ENCODE measurements around the gene AOX1. TPM values are rescaled to one million over a fixed set of nuclear protein-coding genes. Genes with fewer than 3 reads are reported as not detected.

Gene AOX1
- polyA plus RNA-seq, 1 of the 3 experiments (the other 2 are of a cell fraction), result 3.3 TPM

DNA sequence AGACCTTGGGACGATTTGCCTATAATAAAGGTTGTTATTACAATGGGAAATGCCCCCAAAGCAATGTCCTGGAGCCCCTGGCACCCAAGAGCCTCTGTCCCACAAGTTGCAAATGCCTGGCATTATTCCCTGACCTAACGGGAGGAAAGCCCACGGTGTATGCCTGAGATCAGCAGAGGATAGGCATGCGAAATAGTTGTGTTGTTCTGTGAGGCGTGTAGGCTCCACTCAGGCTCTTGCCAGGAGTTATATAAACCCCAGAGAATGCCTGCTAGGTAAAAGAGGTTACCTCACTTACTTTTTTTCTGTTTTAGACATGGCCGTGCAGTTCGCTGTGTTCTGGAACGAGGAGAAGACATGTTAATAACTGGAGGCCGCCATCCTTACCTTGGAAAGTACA, 52.1 kb downstream of the AOX1 start:
- POLR2A ChIA-PET, result no interaction called here
- 86% methylated on average over 9 of the region's 9 CpGs for WGBS (ENCODE audit: low lambda C conversion rate)
- H3K9me3 ChIP-seq, result no peaks in the 10 kb centered on the region

More for the DNA sequence above, 52.1 kb downstream of the AOX1 start:
- Histone ChIP-seq H3K27ac (ENCODE audit: low read depth in 2 of 2, low read length in 1 of 2) (no peak overlapping the region), H2AFZ (ENCODE audit: low read depth) (no peak overlapping the region), H3K36me3 (replicated peaks in 1 of 2; ENCODE audit: control insufficient read depth in 1 of 2, insufficient read depth in 2 of 2, low read length in 1 of 2) (peaks cover 0 to 4% of the 10 kb centered on the region in 2 experiments), H3K9me2 (no peaks in the 10 kb centered on the region), H3F3A (replicated peaks; ENCODE audit: insufficient read depth) (no peaks in the 10 kb centered on the region), H3K9ac (no peak overlapping the region), H3K27me3 (ENCODE audit: insufficient read depth) (no peaks in the 10 kb centered on the region), H3K4me3 (ENCODE audit: low read depth in 2 of 2, low read length in 1 of 2) (no peak overlapping the region), H3K79me2 (ENCODE audit: insufficient read depth) (no peaks in the 10 kb centered on the region), H3K4me2 (no peak overlapping the region), H4K20me1 (ENCODE audit: insufficient read depth) (no peaks in the 10 kb centered on the region), H3K4me1 (ENCODE audit: control insufficient read depth in 1 of 2, insufficient read depth in 2 of 2, low read depth in 1 of 2, low read length in 1 of 2) (no peaks in the 10 kb centered on the region)
- no peak for TF ChIP-seq JUND (IDR thresholded peaks at IDR 0.05)
- TF ChIP-seq NFIC (IDR thresholded peaks at IDR 0.05; ENCODE audit: borderline replicate concordance), result no peak
- TF ChIP-seq EP300 (IDR thresholded peaks at IDR 0.05; ENCODE audit: borderline replicate concordance in 1 of 2, low read depth in 1 of 2, low read length in 1 of 2), result no peak
- no peak for TF ChIP-seq TCF12 (IDR thresholded peaks at IDR 0.05)
- TF ChIP-seq PBX3 (IDR thresholded peaks at IDR 0.05), result no peak
- no peak for TF ChIP-seq MEF2A (IDR thresholded peaks at IDR 0.05; ENCODE audit: borderline replicate concordance, low read depth)
- TF ChIP-seq TAF1 (IDR thresholded peaks at IDR 0.05; ENCODE audit: borderline replicate concordance, low read depth, low read length), result no peak
- no peak for TF ChIP-seq RAD21 (IDR thresholded peaks at IDR 0.05; ENCODE audit: low read length)
- TF ChIP-seq REST (IDR thresholded peaks at IDR 0.05; ENCODE audit: low read depth, low read length), result no peak
- no peak for TF ChIP-seq CHD2 (IDR thresholded peaks at IDR 0.05; ENCODE audit: low read length, partially characterized antibody)
- TF ChIP-seq USF1 (IDR thresholded peaks at IDR 0.05; ENCODE audit: borderline replicate concordance, low read depth), result no peak
- TF ChIP-seq YY1 (IDR thresholded peaks at IDR 0.05; ENCODE audit: low read depth), result no peak
- TF ChIP-seq GABPA (IDR thresholded peaks at IDR 0.05; ENCODE audit: low read depth), result no peak
- TF ChIP-seq, protein P1, sequence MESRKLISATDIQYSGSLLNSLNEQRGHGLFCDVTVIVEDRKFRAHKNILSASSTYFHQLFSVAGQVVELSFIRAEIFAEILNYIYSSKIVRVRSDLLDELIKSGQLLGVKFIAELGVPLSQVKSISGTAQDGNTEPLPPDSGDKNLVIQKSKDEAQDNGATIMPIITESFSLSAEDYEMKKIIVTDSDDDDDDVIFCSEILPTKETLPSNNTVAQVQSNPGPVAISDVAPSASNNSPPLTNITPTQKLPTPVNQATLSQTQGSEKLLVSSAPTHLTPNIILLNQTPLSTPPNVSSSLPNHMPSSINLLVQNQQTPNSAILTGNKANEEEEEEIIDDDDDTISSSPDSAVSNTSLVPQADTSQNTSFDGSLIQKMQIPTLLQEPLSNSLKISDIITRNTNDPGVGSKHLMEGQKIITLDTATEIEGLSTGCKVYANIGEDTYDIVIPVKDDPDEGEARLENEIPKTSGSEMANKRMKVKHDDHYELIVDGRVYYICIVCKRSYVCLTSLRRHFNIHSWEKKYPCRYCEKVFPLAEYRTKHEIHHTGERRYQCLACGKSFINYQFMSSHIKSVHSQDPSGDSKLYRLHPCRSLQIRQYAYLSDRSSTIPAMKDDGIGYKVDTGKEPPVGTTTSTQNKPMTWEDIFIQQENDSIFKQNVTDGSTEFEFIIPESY (IDR thresholded peaks at IDR 0.05; ENCODE audit: borderline replicate concordance, low read depth), result no peak
- no peak for TF ChIP-seq ELF1 (IDR thresholded peaks at IDR 0.05)
- TF ChIP-seq RCOR1 (IDR thresholded peaks at IDR 0.05; ENCODE audit: low read length), result no peak
- DNase-seq, result no peak
- CTCF ChIA-PET, result no interaction called here
